Measurements from ENCODE around the gene STK26. TPM values are rescaled to one million over a fixed set of nuclear protein-coding genes. Genes with fewer than 3 reads are reported as not detected.

STK26 gene
- total RNA-seq, 1 experiment from 2014 or later = 30.5 TPM

GRCh38 chrX:132025041-132025440 lies 1.9 kb downstream of the STK26 start (continued):
- TF ChIP-seq REST (IDR thresholded peaks at IDR 0.05; ENCODE audit: low read depth) (no peak), SIN3A (IDR thresholded peaks at IDR 0.05; ENCODE audit: low read depth) (no peak), TCF7L2 (IDR thresholded peaks at IDR 0.05; ENCODE audit: borderline replicate concordance, extremely low read depth, insufficient read depth, insufficient read length) (no peak), CBX3 (IDR thresholded peaks at IDR 0.05; ENCODE audit: low read depth) (no peak), ATF3 (IDR thresholded peaks at IDR 0.05) (no peak), JUND (IDR thresholded peaks at IDR 0.05) (no peak), POLR2A (IDR thresholded peaks at IDR 0.05; ENCODE audit: borderline replicate concordance, extremely low read depth, insufficient read depth, insufficient read length) (no peak), EGR1 (IDR thresholded peaks at IDR 0.05; ENCODE audit: low read depth) (no peak), CEBPB (IDR thresholded peaks at IDR 0.05; ENCODE audit: low read depth) (no peak)

- no peaks in the 10 kb centered on the region for H3K27me3 ChIP-seq (ENCODE audit: insufficient read depth, low read length)
- H3K9ac ChIP-seq (ENCODE audit: low read length) = no peak overlapping the region
- ATAC-seq (no peak), DNase-seq (ENCODE audit: low read depth, low spot score) (no peak)
- RAD21 ChIA-PET (ENCODE audit: low non-redundant PET in 1 of 2, low total read pairs in 2 of 2, uncharacterized antibody in 2 of 2, unreplicated experiment in 2 of 2) = no interaction called here
- CTCF ChIA-PET = no interaction called here
- TF ChIP-seq EGR1 (IDR thresholded peaks at IDR 0.05; ENCODE audit: low read depth) (no peak), EZH2phosphoT487 (IDR thresholded peaks at IDR 0.05; ENCODE audit: borderline replicate concordance) (no peak), YY1 (IDR thresholded peaks at IDR 0.05; ENCODE audit: extremely low read depth, insufficient replicate concordance, low read depth, low read length) (no peak)
- no peaks in the 10 kb centered on the region for H3K36me3 ChIP-seq (ENCODE audit: control insufficient read depth in 1 of 2, insufficient read depth in 2 of 2, low read length in 2 of 2)
- H3K79me2 ChIP-seq (ENCODE audit: insufficient read depth, low read length) = peaks cover 58% of the 10 kb centered on the region
- no peaks in the 10 kb centered on the region for H3K4me1 ChIP-seq (ENCODE audit: control insufficient read depth in 1 of 2, insufficient read depth in 2 of 2, low read length in 2 of 2)
- BruUV-seq (replicated peaks) = no TSS peak
- H3K9me2 ChIP-seq (ENCODE audit: insufficient read depth) = no peaks in the 10 kb centered on the region
- POLR2A ChIA-PET = no interaction called here
- H2AFZ ChIP-seq (ENCODE audit: low read depth, low read length, poor library complexity, severe bottlenecking) = no peak overlapping the region
- H3K4me2 ChIP-seq (ENCODE audit: low read length) = no peak overlapping the region
- H3K4me3 ChIP-seq (replicated peaks in 1 of 2; ENCODE audit: low read depth in 1 of 2, low read length in 2 of 2) = no peak overlapping the region
- H3K9me3 ChIP-seq (ENCODE audit: control insufficient read depth in 1 of 2, insufficient read depth in 1 of 2, low read depth in 1 of 2, low read length in 2 of 2) = no peaks in the 10 kb centered on the region
- intact Hi-C loops (cut with micrococcal nuclease) = no loop called here
- no peaks in the 10 kb centered on the region for H4K20me1 ChIP-seq (ENCODE audit: insufficient read depth)
- no peak overlapping the region for H3K27ac ChIP-seq (ENCODE audit: low read depth, low read length)
These were observed 7.2 kb downstream of the STK26 start for GRCh38 chrX:132030264-132030663.

Data from HCT116 (cell line).